DOHH2 (cell line): ENCODE results near the gene WNT10A.

ENCODE experiments used
- H3F3A ChIP-seq: fragments of 200-600 bp; sonication (generic), shearing (Covaris generic); 2 replicates; pipeline ENCODE4 v1.6.0; 2016; ENCODE audit warnings: antibody characterized with exemption, mild to moderate bottlenecking; ENCODE audit not compliant: control insufficient read depth, insufficient read depth
- H3K27ac ChIP-seq: fragments of 200-600 bp; sonication (generic); 2 replicates; pipeline ENCODE4 v1.5.1; 2014; ENCODE audit warnings: low read depth, mild to moderate bottlenecking, low read length, moderate library complexity
- H3K27me3 ChIP-seq: fragments of 200-600 bp; sonication (generic); 2 replicates; pipeline ENCODE4 v1.6.1; 2014; ENCODE audit warnings: mild to moderate bottlenecking, low read length, mixed read lengths; ENCODE audit not compliant: control insufficient read depth
- H3K36me3 ChIP-seq: fragments of 200-600 bp; sonication (generic); 2 replicates; pipeline ENCODE4 v1.6.1; 2014; ENCODE audit warnings: mild to moderate bottlenecking, low read length, moderate library complexity, mixed read lengths; ENCODE audit not compliant: control insufficient read depth
- H3K4me1 ChIP-seq: fragments of 200-600 bp; sonication (generic); 2 replicates; pipeline ENCODE4 v1.6.1; 2014; ENCODE audit warnings: mild to moderate bottlenecking, low read length, mixed read lengths; ENCODE audit not compliant: control insufficient read depth
- H3K4me2 ChIP-seq: fragments of 200-600 bp; sonication (generic); 2 replicates; pipeline ENCODE4 v1.6.0; 2014; ENCODE audit warnings: mild to moderate bottlenecking, low read length, moderate library complexity
- H3K4me3 ChIP-seq: fragments of 200-600 bp; sonication (generic); 2 replicates; pipeline ENCODE4 v1.5.1; 2014; ENCODE audit warnings: mild to moderate bottlenecking, low read length, mixed read lengths
- H3K79me2 ChIP-seq: fragments of 200-600 bp; sonication (generic); 2 replicates; pipeline ENCODE4 v1.6.1; 2014; ENCODE audit warnings: mild to moderate bottlenecking, low read length, mixed read lengths; ENCODE audit not compliant: control insufficient read depth
- H3K9me2 ChIP-seq: fragments of 200-600 bp; sonication (generic); replicated peaks from 2 replicates; pipeline ENCODE4 v1.6.1; 2014; ENCODE audit warnings: mild to moderate bottlenecking, low read length, mixed read lengths; ENCODE audit not compliant: control insufficient read depth
- H3K9me3 ChIP-seq: fragments of 200-600 bp; sonication (generic); 2 replicates; pipeline ENCODE4 v1.6.1; 2014; ENCODE audit warnings: antibody characterized with exemption, low read length, mixed read lengths; ENCODE audit not compliant: control insufficient read depth, insufficient read depth
- H4K20me1 ChIP-seq: fragments of 200-600 bp; sonication (generic); 2 replicates; pipeline ENCODE4 v1.6.0; 2014; ENCODE audit warnings: low read depth, mild to moderate bottlenecking, antibody characterized with exemption, low read length, moderate library complexity; ENCODE audit not compliant: control insufficient read depth, insufficient read depth
- EZH2phosphoT487 ChIP-seq: fragments of 200-600 bp; sonication (generic); IDR thresholded peaks from 2 replicates; pipeline ENCODE4 v1.6.1; 2017; ENCODE audit warnings: borderline replicate concordance, mild to moderate bottlenecking, antibody characterized with exemption, low read length, moderate library complexity, mixed read lengths
- TF ChIP-seq, protein P1 (sequence below): fragments of 200-600 bp; sonication (generic); IDR thresholded peaks from one replicate; pipeline ENCODE4 v1.5.1; 2014; ENCODE audit warnings: antibody characterized with exemption, mild to moderate bottlenecking, low read depth, low read length; ENCODE audit not compliant: poor library complexity, severe bottlenecking

The WNT10A gene

DNA sequence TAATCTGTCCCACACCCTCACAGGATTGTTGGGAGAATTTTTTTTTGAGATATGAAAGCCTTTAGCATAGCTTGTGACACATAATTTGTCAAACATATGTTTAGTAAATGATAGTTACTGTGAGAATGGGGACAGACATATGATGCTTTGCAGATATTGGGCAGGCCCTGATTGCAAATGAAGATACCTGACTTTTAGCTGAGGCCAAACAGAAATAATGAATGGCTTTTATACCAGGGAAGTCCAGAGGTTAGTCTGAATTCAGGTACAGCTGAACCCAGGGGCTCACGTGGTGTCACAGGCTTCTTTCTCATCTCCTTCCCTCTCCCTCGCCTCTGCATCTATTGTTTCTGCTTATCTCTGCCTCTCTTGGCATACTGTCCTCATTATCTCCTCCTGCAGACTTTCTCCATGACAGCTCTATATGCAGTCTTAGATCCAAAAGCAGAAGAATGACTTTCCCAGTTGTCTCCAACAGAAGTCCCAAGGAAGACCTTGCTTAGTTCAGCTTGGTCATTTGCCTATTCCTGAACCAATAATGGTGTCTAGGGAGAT, 4.9 kb upstream of the WNT10A start:
- Histone ChIP-seq H4K20me1 (no peaks in the 10 kb centered on the region), H3K36me3 (no peaks in the 10 kb centered on the region), H3K79me2 (no peaks in the 10 kb centered on the region), H3K27me3 (peaks cover 32% of the 10 kb centered on the region), H3K4me3 (no peak overlapping the region), H3K9me3 (no peaks in the 10 kb centered on the region), H3K9me2 (no peaks in the 10 kb centered on the region), H3F3A (peaks cover 10% of the 10 kb centered on the region), H3K4me2 (no peak overlapping the region), H3K4me1 (peaks cover 65% of the 10 kb centered on the region), H3K27ac (no peak overlapping the region)
- TF ChIP-seq, protein P1, sequence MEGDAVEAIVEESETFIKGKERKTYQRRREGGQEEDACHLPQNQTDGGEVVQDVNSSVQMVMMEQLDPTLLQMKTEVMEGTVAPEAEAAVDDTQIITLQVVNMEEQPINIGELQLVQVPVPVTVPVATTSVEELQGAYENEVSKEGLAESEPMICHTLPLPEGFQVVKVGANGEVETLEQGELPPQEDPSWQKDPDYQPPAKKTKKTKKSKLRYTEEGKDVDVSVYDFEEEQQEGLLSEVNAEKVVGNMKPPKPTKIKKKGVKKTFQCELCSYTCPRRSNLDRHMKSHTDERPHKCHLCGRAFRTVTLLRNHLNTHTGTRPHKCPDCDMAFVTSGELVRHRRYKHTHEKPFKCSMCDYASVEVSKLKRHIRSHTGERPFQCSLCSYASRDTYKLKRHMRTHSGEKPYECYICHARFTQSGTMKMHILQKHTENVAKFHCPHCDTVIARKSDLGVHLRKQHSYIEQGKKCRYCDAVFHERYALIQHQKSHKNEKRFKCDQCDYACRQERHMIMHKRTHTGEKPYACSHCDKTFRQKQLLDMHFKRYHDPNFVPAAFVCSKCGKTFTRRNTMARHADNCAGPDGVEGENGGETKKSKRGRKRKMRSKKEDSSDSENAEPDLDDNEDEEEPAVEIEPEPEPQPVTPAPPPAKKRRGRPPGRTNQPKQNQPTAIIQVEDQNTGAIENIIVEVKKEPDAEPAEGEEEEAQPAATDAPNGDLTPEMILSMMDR = no peak
- TF ChIP-seq EZH2phosphoT487 = no peak

DNA sequence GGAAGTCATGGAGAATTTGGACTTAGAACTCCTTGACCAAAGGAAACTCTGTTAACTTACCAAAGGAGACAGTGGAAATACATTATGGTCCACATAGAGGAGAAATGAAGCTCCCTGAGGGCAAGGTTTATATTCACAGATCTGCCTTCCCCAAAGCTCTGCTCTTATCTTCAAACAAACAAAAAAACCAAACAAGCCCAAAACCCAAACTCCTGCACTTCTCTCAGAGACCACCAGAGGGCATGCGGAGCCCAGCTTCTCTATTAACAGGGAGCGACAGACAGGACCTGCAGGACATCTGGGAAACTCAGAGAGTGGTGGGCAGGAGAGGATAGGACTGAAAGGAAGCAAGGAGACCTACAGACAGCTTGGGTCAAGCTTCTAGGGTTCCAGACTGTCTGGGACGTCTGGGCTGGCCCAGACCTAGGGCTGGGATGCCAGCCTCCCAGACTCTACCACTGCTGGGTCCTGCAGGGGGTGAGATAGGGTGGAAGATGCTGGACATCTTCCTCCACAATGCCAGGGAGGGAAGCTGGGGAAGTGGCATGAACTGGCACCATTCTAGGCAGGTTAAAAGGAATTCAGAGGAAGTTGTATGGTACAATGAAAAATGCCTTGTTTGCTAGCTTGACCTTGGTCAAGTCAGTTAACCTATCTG, 4.0 kb upstream of the WNT10A start:
- no peaks in the 10 kb centered on the region for H4K20me1 ChIP-seq
- no peak overlapping the region for H3K27ac ChIP-seq
- no peaks in the 10 kb centered on the region for H3K79me2 ChIP-seq
- no peak overlapping the region; the same call in 1 of the 2 replicates for H3K4me3 ChIP-seq
- H3K27me3 ChIP-seq = peaks cover 41% of the 10 kb centered on the region
- H3K4me2 ChIP-seq = peak overlapping the region; percentile 20
- no peaks in the 10 kb centered on the region for H3K9me2 ChIP-seq
- H3F3A ChIP-seq = peaks cover 7% of the 10 kb centered on the region
- TF ChIP-seq EZH2phosphoT487 = no peak
- TF ChIP-seq, protein P1 = peak; percentile 98
- H3K9me3 ChIP-seq = no peaks in the 10 kb centered on the region
- peaks cover 65% of the 10 kb centered on the region for H3K4me1 ChIP-seq
- H3K36me3 ChIP-seq = no peaks in the 10 kb centered on the region

DNA sequence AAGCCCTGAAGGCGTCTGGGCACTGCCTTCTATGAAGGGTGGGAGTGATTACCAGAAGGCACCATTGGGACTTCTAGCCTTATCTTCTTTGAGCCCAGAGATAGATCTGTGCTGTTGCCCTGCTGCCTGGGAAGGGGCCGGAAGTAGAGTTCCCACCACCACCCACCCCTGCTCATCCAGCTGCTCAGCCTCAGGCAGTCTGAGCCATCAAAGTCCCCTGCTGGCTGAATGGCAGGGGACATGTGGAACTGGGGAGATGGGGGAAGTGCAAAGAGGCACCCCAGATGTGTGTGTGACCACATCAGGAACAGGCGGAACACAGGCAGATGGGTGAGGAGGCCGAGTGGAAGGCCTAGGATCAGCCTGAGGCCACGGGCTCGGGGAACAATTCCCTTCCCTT, 3.3 kb upstream of the WNT10A start:
- Histone ChIP-seq H3K27ac (no peak overlapping the region), H3K9me3 (no peaks in the 10 kb centered on the region), H3K4me2 (peak overlapping the region; percentile 20), H3K27me3 (peaks cover 42% of the 10 kb centered on the region), H3K9me2 (no peaks in the 10 kb centered on the region), H3F3A (peaks cover 9% of the 10 kb centered on the region), H3K36me3 (no peaks in the 10 kb centered on the region), H4K20me1 (no peaks in the 10 kb centered on the region), H3K4me3 (no peak overlapping the region; the same call in 1 of the 2 replicates), H3K4me1 (peaks cover 65% of the 10 kb centered on the region), H3K79me2 (no peaks in the 10 kb centered on the region)
- TF ChIP-seq, protein P1 = no peak
- no peak for TF ChIP-seq EZH2phosphoT487
